ENCODE measurements around the gene SERPING1.

DNA sequence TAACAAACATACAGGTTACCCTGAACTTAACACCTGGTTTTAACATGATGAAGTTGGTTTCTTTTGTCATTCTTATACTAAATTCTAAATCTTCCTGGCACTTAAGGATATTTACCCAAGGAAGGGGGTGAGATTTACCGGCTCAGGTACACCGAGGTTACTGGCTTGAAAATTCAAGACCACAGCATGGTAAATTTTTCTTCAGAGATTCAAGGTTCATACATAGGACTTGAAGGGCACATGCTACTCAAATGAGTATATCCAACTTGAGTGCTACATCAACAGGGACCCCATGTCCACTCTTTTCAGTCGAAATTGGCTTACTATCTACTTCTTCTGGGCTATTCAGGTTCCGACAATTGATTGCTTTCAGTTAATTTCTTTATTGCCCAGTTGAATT lies 12.7 kb downstream of the SERPING1 start:
- TF ChIP-seq, protein P1, sequence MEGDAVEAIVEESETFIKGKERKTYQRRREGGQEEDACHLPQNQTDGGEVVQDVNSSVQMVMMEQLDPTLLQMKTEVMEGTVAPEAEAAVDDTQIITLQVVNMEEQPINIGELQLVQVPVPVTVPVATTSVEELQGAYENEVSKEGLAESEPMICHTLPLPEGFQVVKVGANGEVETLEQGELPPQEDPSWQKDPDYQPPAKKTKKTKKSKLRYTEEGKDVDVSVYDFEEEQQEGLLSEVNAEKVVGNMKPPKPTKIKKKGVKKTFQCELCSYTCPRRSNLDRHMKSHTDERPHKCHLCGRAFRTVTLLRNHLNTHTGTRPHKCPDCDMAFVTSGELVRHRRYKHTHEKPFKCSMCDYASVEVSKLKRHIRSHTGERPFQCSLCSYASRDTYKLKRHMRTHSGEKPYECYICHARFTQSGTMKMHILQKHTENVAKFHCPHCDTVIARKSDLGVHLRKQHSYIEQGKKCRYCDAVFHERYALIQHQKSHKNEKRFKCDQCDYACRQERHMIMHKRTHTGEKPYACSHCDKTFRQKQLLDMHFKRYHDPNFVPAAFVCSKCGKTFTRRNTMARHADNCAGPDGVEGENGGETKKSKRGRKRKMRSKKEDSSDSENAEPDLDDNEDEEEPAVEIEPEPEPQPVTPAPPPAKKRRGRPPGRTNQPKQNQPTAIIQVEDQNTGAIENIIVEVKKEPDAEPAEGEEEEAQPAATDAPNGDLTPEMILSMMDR (IDR thresholded peaks at IDR 0.05) = no peak
- TF ChIP-seq EZH2 (IDR thresholded peaks at IDR 0.05; ENCODE audit: borderline replicate concordance, insufficient read depth, low read depth, low read length, poor library complexity, severe bottlenecking) = no peak
